Spleen (tissue), 11 donors: ENCODE data around the gene BPGM. TPM values are rescaled to one million over a fixed set of nuclear protein-coding genes. Genes with fewer than 3 reads are reported as not detected.
"Not testable (repeated sequence)": the region's sequence is repeated elsewhere in the genome, so short reads cannot be mapped to it uniquely, and the experiment has no call there.

Experiments used
- DNase-seq: peaks from one replicate; pipeline ENCODE4 v3.0.0-alpha.2; 2020
- H3K27ac ChIP-seq, 8 donors: fragments of 200-600 bp; sonication (generic) in 7 of 8; 1 replicate in 4 of 8; 2 replicates in 4 of 8; pipeline versions ENCODE4 v1.5.0 to v1.8.0; 2016 to 2021; ENCODE audit warnings: inconsistent platforms in 4 of 8, mild to moderate bottlenecking in 4 of 8, moderate library complexity in 1 of 8
- H3K27me3 ChIP-seq, 7 donors: fragments of 200-600 bp; sonication (generic) in 6 of 7; replicated peaks in 1 of 7; 1 replicate in 4 of 7; 2 replicates in 3 of 7; pipeline versions ENCODE4 v1.5.0 to v1.8.0; 2016 to 2021; ENCODE audit warnings: inconsistent platforms in 3 of 7, mild to moderate bottlenecking in 1 of 7
- H3K36me3 ChIP-seq, 6 donors: fragments of 200-600 bp; sonication (generic) in 5 of 6; 1 replicate in 4 of 6; 2 replicates in 2 of 6; pipeline versions ENCODE4 v1.5.0 to v1.8.0; 2016 to 2021; ENCODE audit warnings: inconsistent platforms in 2 of 6
- H3K4me1 ChIP-seq, 6 donors: fragments of 200-600 bp; sonication (generic) in 5 of 6; 1 replicate in 3 of 6; 2 replicates in 3 of 6; pipeline versions ENCODE4 v1.5.0 to v1.8.0; 2016 to 2021; ENCODE audit warnings: inconsistent platforms in 3 of 6
- H3K4me3 ChIP-seq, 8 donors: fragments of 200-600 bp; sonication (generic) in 7 of 8; 1 replicate in 4 of 8; 2 replicates in 4 of 8; pipeline versions ENCODE4 v1.5.0 to v1.8.0; 2016 to 2021; ENCODE audit warnings: inconsistent platforms in 4 of 8, mild to moderate bottlenecking in 4 of 8, moderate library complexity in 2 of 8
- H3K9me3 ChIP-seq, 8 donors: fragments of 200-600 bp; sonication (generic) in 7 of 8; 1 replicate in 4 of 8; 2 replicates in 4 of 8; pipeline versions ENCODE4 v1.5.0 to v1.8.0; 2016 to 2021; ENCODE audit warnings: inconsistent platforms in 4 of 8
- POLR2A ChIP-seq, 3 donors: fragments of 450-650 bp; IDR thresholded peaks; one replicate each; pipeline ENCODE4 v1.5.1; 2017; ENCODE audit warnings: antibody characterized with exemption in 3 of 3, mild to moderate bottlenecking in 1 of 3
- POLR2AphosphoS5 ChIP-seq, 3 donors: sonication (generic); formaldehyde crosslinking; IDR thresholded peaks; one replicate each; pipeline ENCODE4 v1.5.1; 2017; ENCODE audit warnings: antibody characterized with exemption in 3 of 3
- WGBS, 5 donors: extraction: QIAGEN DNeasy Blood & Tissue Kit in 3 of 5; methylation state at CpG; one replicate each; pipeline versions ENCODE4 v1.1.5 to v1.1.7; 2013 to 2018; 5-methylcytosine and 5-hydroxymethylcytosine counted together
- intact Hi-C: fragments of 100-400 bp; cut with DNase I; formaldehyde crosslinking; loops from one replicate; pipeline ENCODE4 v1.15.0; 2023; ENCODE audit warnings: low total_unique reads
- polyA plus RNA-seq, 3 donors: library from polyadenylated mRNA; stranded (reverse); fragments of 200-250 nt; gene quantifications; one replicate each; pipeline ENCODE4 v1.2.1, GENCODE V29; 2013
- total RNA-seq, 7 donors: library from RNA; depleted of rRNA in 3 of 7; stranded (reverse); fragments of >200 nt in 3 of 7; fragmentation: NEBNext Ultra II Directional in 4 of 7; extraction: Animal tissue kit (Norgen Biotek cat#: 25700) in 4 of 7; gene quantifications; one replicate each; pipeline versions ENCODE4 v1.1.0 to v1.2.1, GENCODE V29; 2016 to 2021
- TF ChIP-seq, protein P1 (sequence below), 11 experiments: fragments of 200-600 bp in 7 of 11; fragments of 450-650 bp in 4 of 11; sonication (generic) in 4 of 11; IDR thresholded peaks in 8 of 11; conservative IDR thresholded peaks in 3 of 11; 1 replicate in 7 of 11; 2 replicates in 4 of 11; pipeline versions ENCODE4 v1.4.0 to v1.8.0; 2016 to 2021; ENCODE audit warnings: antibody characterized with exemption in 11 of 11, inconsistent platforms in 4 of 11, mild to moderate bottlenecking in 1 of 11
- donor health status: healthy with polysubstance abuse.
- donor health status: DM: no; HTN: no; CAD: no; lungs with moderate emphysema.
- donor health status: DM: no; HTN: no; CAD: no.
- donor health status: Bipolar disorder and iron deficiency.
- donor health status: healthy.
- donor health status: DM: no; HTN: no; CAD: no.
- donor health status: DM: yes; HTN: yes; CAD: no.

Gene BPGM
- total and polyA plus RNA-seq, 10 donors: 10.6 to 64.4 (median 14.4) TPM

DNA sequence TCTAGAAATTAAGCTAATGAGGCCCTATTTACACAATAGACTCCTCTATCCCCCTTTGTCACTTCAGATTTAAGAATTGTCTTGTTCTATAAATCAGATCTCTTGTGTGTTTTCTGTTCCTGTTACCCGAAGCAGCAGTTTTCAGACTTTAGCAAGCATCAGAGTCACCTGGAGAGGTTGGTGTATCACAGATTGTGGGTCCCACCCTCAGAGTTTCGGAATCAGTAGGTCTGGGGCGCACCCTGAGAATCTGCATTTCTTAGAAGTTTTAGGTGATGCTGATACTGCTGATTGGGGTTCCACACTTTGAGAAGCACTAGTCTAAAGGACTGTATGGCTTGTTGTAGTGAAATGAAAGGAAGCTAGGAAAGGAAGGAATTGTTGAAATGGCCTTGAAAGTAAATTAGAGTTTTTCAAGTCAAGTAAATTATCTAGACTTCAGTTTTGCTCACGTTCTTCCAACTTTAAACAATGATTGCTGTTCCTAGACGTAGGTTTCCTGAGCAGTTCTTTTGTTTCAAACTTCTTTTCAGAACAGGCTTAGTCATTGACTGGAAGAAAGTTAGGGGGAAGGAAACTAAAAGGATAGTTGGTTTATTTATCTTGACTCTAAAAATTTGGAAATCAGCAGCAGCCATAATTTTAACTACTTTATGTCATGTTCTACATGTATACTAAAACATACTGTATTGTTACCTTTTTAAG, 15.7 kb downstream of the BPGM start:
- Histone ChIP-seq H3K9me3 (no peaks in the 10 kb centered on the region), H3K4me1 (no peaks in the 10 kb centered on the region), H3K4me3 (no peak overlapping the region), H3K27me3 (no peaks in the 10 kb centered on the region), H3K27ac (no peak overlapping the region), H3K36me3 (peaks cover 5 to 72% (median 15%) of the 10 kb centered on the region in 6 donors)
- TF ChIP-seq POLR2A (IDR thresholded peaks at IDR 0.05) (no peak), POLR2AphosphoS5 (IDR thresholded peaks at IDR 0.05) (no peak)
- TF ChIP-seq, protein P1, sequence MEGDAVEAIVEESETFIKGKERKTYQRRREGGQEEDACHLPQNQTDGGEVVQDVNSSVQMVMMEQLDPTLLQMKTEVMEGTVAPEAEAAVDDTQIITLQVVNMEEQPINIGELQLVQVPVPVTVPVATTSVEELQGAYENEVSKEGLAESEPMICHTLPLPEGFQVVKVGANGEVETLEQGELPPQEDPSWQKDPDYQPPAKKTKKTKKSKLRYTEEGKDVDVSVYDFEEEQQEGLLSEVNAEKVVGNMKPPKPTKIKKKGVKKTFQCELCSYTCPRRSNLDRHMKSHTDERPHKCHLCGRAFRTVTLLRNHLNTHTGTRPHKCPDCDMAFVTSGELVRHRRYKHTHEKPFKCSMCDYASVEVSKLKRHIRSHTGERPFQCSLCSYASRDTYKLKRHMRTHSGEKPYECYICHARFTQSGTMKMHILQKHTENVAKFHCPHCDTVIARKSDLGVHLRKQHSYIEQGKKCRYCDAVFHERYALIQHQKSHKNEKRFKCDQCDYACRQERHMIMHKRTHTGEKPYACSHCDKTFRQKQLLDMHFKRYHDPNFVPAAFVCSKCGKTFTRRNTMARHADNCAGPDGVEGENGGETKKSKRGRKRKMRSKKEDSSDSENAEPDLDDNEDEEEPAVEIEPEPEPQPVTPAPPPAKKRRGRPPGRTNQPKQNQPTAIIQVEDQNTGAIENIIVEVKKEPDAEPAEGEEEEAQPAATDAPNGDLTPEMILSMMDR (IDR thresholded peaks at IDR 0.05 in 8 of 11, conservative IDR thresholded peaks at IDR 0.05 in 3 of 11): no peak
- intact Hi-C loops: no loop called here
- WGBS, 5 donors: 66 to 85% (median 72%) methylated on average over 5 of the region's 5 CpGs
- DNase-seq: no peak

DNA sequence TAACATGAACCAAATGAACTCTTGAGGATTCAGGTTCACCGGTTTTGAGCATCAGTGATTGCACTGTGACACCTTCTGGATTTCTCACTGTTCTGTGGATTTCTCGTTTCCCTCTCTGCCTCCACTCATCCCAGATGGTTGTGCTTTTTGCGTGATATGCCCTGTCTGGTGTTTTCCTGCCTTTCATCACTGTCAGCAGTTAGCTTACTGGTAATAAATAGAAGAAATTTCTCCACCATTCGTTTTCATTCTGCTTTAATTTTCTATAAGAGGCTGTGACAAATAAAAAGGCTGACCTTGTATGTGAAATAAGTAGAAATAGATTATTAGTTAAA, 16.2 kb downstream of the BPGM start:
- intact Hi-C loops: no loop called here
- Histone ChIP-seq H3K4me1 (no peaks in the 10 kb centered on the region), H3K9me3 (no peaks in the 10 kb centered on the region), H3K27ac (no peak overlapping the region), H3K27me3 (no peaks in the 10 kb centered on the region), H3K4me3 (no peak overlapping the region), H3K36me3 (peaks cover 5 to 72% (median 15%) of the 10 kb centered on the region in 6 donors)
- no peak for DNase-seq
- TF ChIP-seq, protein P1 (IDR thresholded peaks at IDR 0.05 in 8 of 11, conservative IDR thresholded peaks at IDR 0.05 in 3 of 11): no peak
- TF ChIP-seq POLR2AphosphoS5 (IDR thresholded peaks at IDR 0.05) (no peak), POLR2A (IDR thresholded peaks at IDR 0.05) (no peak)
- 83 to 91% (median 86%) methylated on average over 4 of the region's 4 CpGs for WGBS, 5 donors

DNA sequence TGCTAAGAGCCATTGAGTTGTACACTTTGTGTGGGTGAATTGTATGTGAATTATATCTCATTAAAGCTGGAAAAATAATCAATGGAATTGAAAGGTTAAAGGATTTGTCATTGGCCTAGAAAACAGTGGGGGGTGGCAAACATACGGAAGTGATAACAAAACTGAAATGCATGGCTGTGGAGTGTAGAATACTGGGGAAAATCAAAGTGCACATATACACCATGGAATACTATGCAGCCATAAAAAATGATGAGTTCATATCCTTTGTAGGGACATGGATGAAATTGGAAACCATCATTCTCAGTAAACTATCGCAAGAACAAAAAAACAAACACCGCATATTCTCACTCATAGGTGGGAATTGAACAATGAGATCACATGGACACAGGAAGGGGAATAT, 18.4 kb downstream of the BPGM start:
- H3K27ac ChIP-seq, H3K9me3 ChIP-seq, intact Hi-C loops, DNase-seq, H3K4me3 ChIP-seq, H3K27me3 ChIP-seq: not testable (repeated sequence)
- Histone ChIP-seq H3K36me3 (peaks cover 5 to 57% (median 15%) of the 10 kb centered on the region in 6 donors), H3K4me1 (peaks cover 7 to 18% (median 11%) of the 10 kb centered on the region in 6 donors)
- whole genome bisulfite sequencing, 5 donors: 0 to 78% (median 0%) methylated on average over 1 to 3 of the region's 3 CpGs

DNA sequence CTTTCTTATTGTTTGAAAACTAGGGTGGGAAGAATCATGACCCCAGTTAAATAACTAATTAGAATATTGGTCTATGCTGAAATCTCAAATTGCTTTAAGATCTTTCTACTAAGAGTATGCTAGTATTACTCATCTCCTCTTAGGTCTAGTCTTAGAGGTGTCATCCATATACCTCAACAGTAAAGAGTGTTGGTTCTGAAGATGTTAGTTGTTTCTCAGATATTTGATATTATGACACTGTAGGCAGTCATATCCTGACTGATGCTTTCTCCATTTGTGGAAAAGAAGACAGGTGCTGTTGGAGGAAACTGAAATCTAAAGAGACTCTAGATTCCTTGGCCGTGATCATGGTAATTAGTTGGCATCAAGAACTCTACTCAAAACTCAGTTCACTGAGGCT, 21.2 kb downstream of the BPGM start:
- DNase-seq: no peak
- H3K4me3 ChIP-seq: no peak overlapping the region
- H3K36me3 ChIP-seq: peaks cover 0 to 31% (median 3%) of the 10 kb centered on the region in 6 donors
- no peaks in the 10 kb centered on the region for H3K9me3 ChIP-seq
- 90 to 100% (median 96%) methylated on average over 1 of the region's 1 CpG for WGBS, 5 donors
- intact Hi-C loops: no loop called here
- peaks cover 9 to 28% (median 15%) of the 10 kb centered on the region in 6 donors for H3K4me1 ChIP-seq
- no peaks in the 10 kb centered on the region for H3K27me3 ChIP-seq
- no peak overlapping the region for H3K27ac ChIP-seq
- TF ChIP-seq, protein P1 (IDR thresholded peaks at IDR 0.05 in 8 of 11, conservative IDR thresholded peaks at IDR 0.05 in 3 of 11): no peak
- TF ChIP-seq POLR2AphosphoS5 (IDR thresholded peaks at IDR 0.05) (no peak), POLR2A (IDR thresholded peaks at IDR 0.05) (no peak)
